Loucy (cell line): ENCODE results near the gene TNFAIP8L2.
A peak's percentile ranks its signal among the peaks of the same experiment; 100 is the strongest.
"Not testable (repeated sequence)": the region's sequence is repeated elsewhere in the genome, so short reads cannot be mapped to it uniquely, and the experiment has no call there.

Source experiments
- H2AFZ ChIP-seq: fragments of 200-600 bp; sonication (generic); 2 replicates; pipeline ENCODE4 v1.6.0; 2016; ENCODE audit warnings: antibody characterized with exemption, mild to moderate bottlenecking, low read length, moderate library complexity
- H3F3A ChIP-seq: fragments of 200-600 bp; 2 replicates; pipeline ENCODE4 v1.6.0; 2016; ENCODE audit warnings: antibody characterized with exemption, low read depth, mild to moderate bottlenecking
- H3K27me3 ChIP-seq: fragments of 200-600 bp; sonication (generic); 2 replicates; pipeline ENCODE4 v1.6.1; 2014; ENCODE audit warnings: low read length, mild to moderate bottlenecking; ENCODE audit not compliant: insufficient read depth, poor library complexity, severe bottlenecking
- H3K36me3 ChIP-seq: fragments of 200-600 bp; sonication (generic); 2 replicates; pipeline ENCODE4 v1.6.1; 2016; ENCODE audit warnings: low read length; ENCODE audit not compliant: insufficient read depth
- H3K4me1 ChIP-seq: fragments of 200-600 bp; sonication (generic); 2 replicates; pipeline ENCODE4 v1.5.1; 2014; ENCODE audit warnings: low read length, mild to moderate bottlenecking; ENCODE audit not compliant: insufficient read depth, poor library complexity, severe bottlenecking
- H3K4me2 ChIP-seq: fragments of 200-600 bp; sonication (generic); 2 replicates; pipeline ENCODE4 v1.6.0; 2014; ENCODE audit warnings: antibody characterized with exemption, low read length, low read depth, mild to moderate bottlenecking; ENCODE audit not compliant: poor library complexity, severe bottlenecking
- H3K4me3 ChIP-seq: fragments of 200-600 bp; sonication (generic); 2 replicates; pipeline ENCODE4 v1.5.1; 2014; ENCODE audit warnings: low read length, mild to moderate bottlenecking, mixed read lengths; ENCODE audit not compliant: poor library complexity, severe bottlenecking
- H3K79me2 ChIP-seq: fragments of 200-600 bp; sonication (generic); 2 replicates; pipeline ENCODE4 v1.6.1; 2014; ENCODE audit warnings: low read length; ENCODE audit not compliant: insufficient read depth
- H3K9ac ChIP-seq: fragments of 200-600 bp; sonication (generic); 2 replicates; pipeline ENCODE4 v1.6.0; 2014; ENCODE audit warnings: mild to moderate bottlenecking, low read depth, low read length, moderate library complexity; ENCODE audit not compliant: poor library complexity, severe bottlenecking
- H3K9me2 ChIP-seq: fragments of 200-600 bp; sonication (generic); replicated peaks from 2 replicates; pipeline ENCODE4 v1.6.1; 2016; ENCODE audit warnings: low read depth, low read length, mixed read lengths
- H3K9me3 ChIP-seq: fragments of 200-600 bp; sonication (generic); 2 replicates; pipeline ENCODE4 v1.6.1; 2014; ENCODE audit warnings: mild to moderate bottlenecking, antibody characterized with exemption, low read length, low read depth; ENCODE audit not compliant: insufficient read depth
- H4K20me1 ChIP-seq: fragments of 200-600 bp; sonication (generic); 2 replicates; pipeline ENCODE4 v1.6.0; 2014; ENCODE audit warnings: antibody characterized with exemption, low read length, mild to moderate bottlenecking; ENCODE audit not compliant: insufficient read depth, poor library complexity, severe bottlenecking
- CTCF ChIP-seq: fragments of 200-600 bp; sonication (generic); conservative IDR thresholded peaks from 2 replicates; pipeline ENCODE4 v1.5.1; 2014; ENCODE audit warnings: mild to moderate bottlenecking, antibody characterized with exemption, low read length
- EZH2phosphoT487 ChIP-seq: fragments of 200-600 bp; IDR thresholded peaks from 2 replicates; pipeline ENCODE4 v1.6.1; 2018; ENCODE audit warnings: antibody characterized with exemption, mild to moderate bottlenecking, moderate library complexity, borderline replicate concordance

The TNFAIP8L2 gene

GRCh38 chr1:151184211-151184610, 27.8 kb downstream of the TNFAIP8L2 start:
- Histone ChIP-seq H3K9ac (no peak overlapping the region), H3K9me3 (no peaks in the 10 kb centered on the region), H4K20me1 (peaks cover 12% of the 10 kb centered on the region), H3K27me3 (no peaks in the 10 kb centered on the region), H3K4me3 (no peak overlapping the region), H3K36me3 (peaks cover 47% of the 10 kb centered on the region; the same call in 1 of the 2 replicates), H3K4me2 (no peak overlapping the region), H3K4me1 (peaks cover 22% of the 10 kb centered on the region), H2AFZ (no peak overlapping the region), H3K79me2 (peaks cover 29% of the 10 kb centered on the region), H3K9me2 (no peaks in the 10 kb centered on the region), H3F3A (no peaks in the 10 kb centered on the region)
- TF ChIP-seq CTCF (no peak), EZH2phosphoT487 (no peak)

- no peak for TF ChIP-seq EZH2phosphoT487
- TF ChIP-seq CTCF: no peak
- no peak overlapping the region for H2AFZ ChIP-seq
- H3K4me1 ChIP-seq: peaks cover 25% of the 10 kb centered on the region
- no peaks in the 10 kb centered on the region for H3F3A ChIP-seq
- no peaks in the 10 kb centered on the region for H3K9me3 ChIP-seq
- H3K9me2 ChIP-seq: no peaks in the 10 kb centered on the region
- peaks cover 37% of the 10 kb centered on the region for H3K79me2 ChIP-seq
- no peaks in the 10 kb centered on the region for H3K27me3 ChIP-seq
- peak overlapping the region; percentile 46 for H3K9ac ChIP-seq
- H4K20me1 ChIP-seq: peaks cover 17% of the 10 kb centered on the region
- peaks cover 30% of the 10 kb centered on the region; the same call in 1 of the 2 replicates for H3K36me3 ChIP-seq
- H3K4me2 ChIP-seq: peak overlapping the region; percentile 88
- peak overlapping the region; percentile 4 for H3K4me3 ChIP-seq
Observed at GRCh38 chr1:151187205-151187604, 30.8 kb downstream of the TNFAIP8L2 start.

GRCh38 chr1:151188667-151189066, 32.2 kb downstream of the TNFAIP8L2 start:
- not testable (repeated sequence) for H3F3A ChIP-seq, H3K9me3 ChIP-seq, H3K9me2 ChIP-seq, H2AFZ ChIP-seq, H3K27me3 ChIP-seq
- Histone ChIP-seq H3K36me3 (peaks cover 18% of the 10 kb centered on the region; the same call in 1 of the 2 replicates), H4K20me1 (peaks cover 17% of the 10 kb centered on the region), H3K4me1 (peaks cover 25% of the 10 kb centered on the region), H3K9ac (peak overlapping the region; percentile 90), H3K4me3 (peak overlapping the region; percentile 96), H3K79me2 (peaks cover 37% of the 10 kb centered on the region), H3K4me2 (peak overlapping the region; percentile 88)
